ENCODE results near the gene ZYX. TPM values are rescaled to one million over a fixed set of nuclear protein-coding genes. Genes with fewer than 3 reads are reported as not detected.
A peak's percentile ranks its signal among the peaks of the same experiment; 100 is the strongest.
"Not testable (repeated sequence)": the region's sequence is repeated elsewhere in the genome, so short reads cannot be mapped to it uniquely, and the experiment has no call there.

The ZYX gene
- total RNA-seq, 1 donor from 2014 or later = 162 TPM

DNA sequence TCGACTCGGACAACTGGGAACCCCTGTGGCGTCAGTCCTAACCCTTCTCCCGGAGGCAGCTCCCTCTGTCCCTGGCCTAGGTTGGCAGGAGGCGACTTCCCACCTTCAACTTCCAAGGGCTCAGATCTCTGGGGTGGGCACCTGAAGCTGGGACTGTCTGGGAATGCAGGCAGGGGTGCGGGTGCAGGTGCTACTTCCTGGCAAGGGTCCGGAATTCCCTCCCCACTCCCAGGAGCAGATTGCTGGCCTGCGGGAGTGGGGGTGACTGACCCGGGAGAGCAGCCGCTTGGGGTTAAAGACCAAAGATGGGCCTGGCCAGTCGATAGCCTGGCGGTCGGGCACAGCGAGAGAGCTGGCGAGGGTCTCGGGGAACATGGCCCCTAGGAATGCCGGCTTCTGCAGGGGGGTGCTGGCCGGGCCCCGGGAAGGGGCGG, 27.1 kb downstream of the ZYX start:
- no peaks in the 10 kb centered on the region for H3K36me3 ChIP-seq (ENCODE audit: control insufficient read depth, insufficient read depth, low read length)
- peak overlapping the region; percentile 22 for H3K4me3 ChIP-seq (ENCODE audit: low read depth, low read length)
- TF ChIP-seq, protein P1, sequence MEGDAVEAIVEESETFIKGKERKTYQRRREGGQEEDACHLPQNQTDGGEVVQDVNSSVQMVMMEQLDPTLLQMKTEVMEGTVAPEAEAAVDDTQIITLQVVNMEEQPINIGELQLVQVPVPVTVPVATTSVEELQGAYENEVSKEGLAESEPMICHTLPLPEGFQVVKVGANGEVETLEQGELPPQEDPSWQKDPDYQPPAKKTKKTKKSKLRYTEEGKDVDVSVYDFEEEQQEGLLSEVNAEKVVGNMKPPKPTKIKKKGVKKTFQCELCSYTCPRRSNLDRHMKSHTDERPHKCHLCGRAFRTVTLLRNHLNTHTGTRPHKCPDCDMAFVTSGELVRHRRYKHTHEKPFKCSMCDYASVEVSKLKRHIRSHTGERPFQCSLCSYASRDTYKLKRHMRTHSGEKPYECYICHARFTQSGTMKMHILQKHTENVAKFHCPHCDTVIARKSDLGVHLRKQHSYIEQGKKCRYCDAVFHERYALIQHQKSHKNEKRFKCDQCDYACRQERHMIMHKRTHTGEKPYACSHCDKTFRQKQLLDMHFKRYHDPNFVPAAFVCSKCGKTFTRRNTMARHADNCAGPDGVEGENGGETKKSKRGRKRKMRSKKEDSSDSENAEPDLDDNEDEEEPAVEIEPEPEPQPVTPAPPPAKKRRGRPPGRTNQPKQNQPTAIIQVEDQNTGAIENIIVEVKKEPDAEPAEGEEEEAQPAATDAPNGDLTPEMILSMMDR (IDR thresholded peaks at IDR 0.05; ENCODE audit: insufficient read depth, low read length, poor library complexity, severe bottlenecking) = no peak
- H3K27me3 ChIP-seq (ENCODE audit: control insufficient read depth, insufficient read depth, low read length) = peaks cover 3% of the 10 kb centered on the region
- no peak for DNase-seq (ENCODE audit: low read depth)

DNA sequence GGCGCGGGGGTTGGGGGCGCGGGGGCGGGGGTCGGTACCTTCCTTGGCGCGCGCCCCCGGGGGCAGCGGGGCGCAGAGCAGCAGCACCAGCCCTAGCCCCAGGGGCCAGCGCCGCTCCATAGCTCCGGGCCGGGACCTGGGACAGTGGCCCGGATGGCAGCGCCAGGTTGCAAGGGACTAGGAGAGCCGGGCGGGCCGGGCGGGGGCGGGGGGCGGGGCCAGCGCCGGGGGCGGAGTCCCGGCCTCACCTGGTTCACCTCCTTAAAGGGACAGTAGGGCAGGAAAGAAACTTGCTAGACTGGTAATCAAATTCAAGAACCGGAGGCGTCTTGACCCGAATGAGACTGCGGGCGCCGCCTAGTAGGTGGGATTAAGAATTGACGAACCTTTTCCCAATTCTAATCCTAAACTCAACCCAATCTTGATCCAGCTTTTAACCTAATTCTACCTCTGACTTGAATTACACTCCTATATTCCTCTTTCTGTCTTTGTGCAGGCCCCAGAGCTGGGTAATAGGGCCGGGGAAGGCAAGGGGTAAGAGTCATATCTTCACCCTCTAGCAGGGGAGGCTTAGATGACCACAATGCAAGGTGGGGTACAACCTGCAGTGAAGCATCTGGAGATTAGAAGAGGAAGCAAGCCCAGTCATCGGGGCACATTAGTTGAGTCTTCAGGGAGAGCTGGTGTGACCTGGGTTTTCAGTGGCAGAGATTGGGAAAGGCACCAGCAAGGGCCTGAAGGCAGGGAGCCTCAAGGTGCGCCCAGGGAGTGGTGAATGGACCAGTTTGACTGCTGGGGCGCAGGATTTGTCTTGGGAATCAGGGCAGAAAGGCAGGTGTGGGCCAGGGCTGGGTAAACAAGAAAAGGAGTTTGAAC, 27.8 kb downstream of the ZYX start, which contains the start of gene EPHA1:
EPHA1 (minus strand) TSS at position 171 of the 876 bp plus-strand sequence; CDS start at position 120, 51 bp downstream.
- H3K36me3 ChIP-seq (ENCODE audit: control insufficient read depth, insufficient read depth, low read length) = no peaks in the 10 kb centered on the region
- no peak for DNase-seq (ENCODE audit: low read depth)
- H3K27me3 ChIP-seq (ENCODE audit: control insufficient read depth, insufficient read depth, low read length) = peaks cover 3% of the 10 kb centered on the region
- TF ChIP-seq, protein P1 (IDR thresholded peaks at IDR 0.05; ENCODE audit: insufficient read depth, low read length, poor library complexity, severe bottlenecking) = peak; percentile 32
- peak within 1 kb of the TSS; percentile 22 for H3K4me3 ChIP-seq (ENCODE audit: low read depth, low read length)

DNA sequence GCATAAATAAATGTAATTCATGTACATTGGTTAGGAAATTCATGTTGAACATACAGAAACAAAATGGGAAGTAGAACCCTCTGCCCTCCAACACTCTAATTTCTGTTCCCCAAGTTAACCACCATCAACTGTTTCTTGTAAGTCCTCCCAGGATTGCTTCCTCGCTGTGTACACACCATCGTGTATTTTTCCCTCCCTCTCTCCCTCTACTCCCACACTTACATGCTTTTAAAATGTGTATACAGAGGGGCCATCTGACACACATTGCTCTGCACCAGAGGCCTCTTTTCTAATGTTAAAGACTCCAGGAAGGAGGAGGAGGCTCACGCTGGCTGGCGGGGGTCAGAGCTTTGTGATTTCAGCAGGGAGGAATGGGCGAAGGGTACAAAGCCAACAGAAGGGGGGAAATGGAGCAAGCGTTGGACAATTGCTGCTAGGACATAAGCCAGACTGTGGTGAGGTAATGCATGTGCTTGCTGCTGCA, 29.4 kb downstream of the ZYX start:
- DNase-seq (ENCODE audit: low read depth) = no peak
- no peaks in the 10 kb centered on the region for H3K36me3 ChIP-seq (ENCODE audit: control insufficient read depth, insufficient read depth, low read length)
- no peak overlapping the region for H3K4me3 ChIP-seq (ENCODE audit: low read depth, low read length)
- H3K27me3 ChIP-seq (ENCODE audit: control insufficient read depth, insufficient read depth, low read length) = peaks cover 3% of the 10 kb centered on the region
- TF ChIP-seq, protein P1 (IDR thresholded peaks at IDR 0.05; ENCODE audit: insufficient read depth, low read length, poor library complexity, severe bottlenecking) = no peak

DNA sequence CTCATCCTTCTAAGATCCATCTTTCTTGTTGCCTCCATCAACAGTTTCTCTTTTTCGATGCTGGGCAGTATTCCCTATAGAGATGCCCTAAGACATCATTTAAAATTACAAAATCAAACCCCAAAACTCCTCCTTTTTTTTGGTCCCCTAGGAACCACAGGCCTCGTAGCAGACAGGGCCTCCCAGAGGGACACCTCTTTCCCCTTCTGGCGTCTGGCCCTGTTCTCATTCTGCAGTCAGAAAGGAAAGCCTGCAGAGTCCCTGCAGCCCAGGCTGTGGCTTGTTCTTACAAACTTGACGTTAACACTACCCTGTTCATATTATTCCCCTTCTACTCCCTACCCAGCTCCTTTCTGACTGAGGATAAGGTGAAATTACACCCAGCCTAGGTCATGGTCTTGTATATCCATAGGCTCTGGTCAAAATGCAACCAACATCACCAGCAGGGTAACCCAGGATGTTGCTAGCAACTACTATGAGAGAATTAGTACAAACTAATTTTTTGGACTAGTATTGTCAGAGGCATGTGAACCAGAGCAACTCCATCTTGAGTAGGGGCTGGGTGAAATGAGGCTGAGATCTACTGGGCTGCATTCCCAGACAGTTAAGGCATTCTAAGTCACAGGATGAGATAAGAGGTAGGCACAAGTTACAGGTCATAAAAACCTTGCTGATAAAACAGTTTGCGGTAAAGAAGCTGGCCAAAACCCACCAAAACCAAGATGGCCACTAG, 31.0 kb downstream of the ZYX start:
- no peak for DNase-seq (ENCODE audit: low read depth)
- peaks cover 3% of the 10 kb centered on the region for H3K27me3 ChIP-seq (ENCODE audit: control insufficient read depth, insufficient read depth, low read length)
- no peak overlapping the region for H3K4me3 ChIP-seq (ENCODE audit: low read depth, low read length)
- H3K36me3 ChIP-seq (ENCODE audit: control insufficient read depth, insufficient read depth, low read length) = no peaks in the 10 kb centered on the region
- TF ChIP-seq, protein P1 (IDR thresholded peaks at IDR 0.05; ENCODE audit: insufficient read depth, low read length, poor library complexity, severe bottlenecking) = no peak

DNA sequence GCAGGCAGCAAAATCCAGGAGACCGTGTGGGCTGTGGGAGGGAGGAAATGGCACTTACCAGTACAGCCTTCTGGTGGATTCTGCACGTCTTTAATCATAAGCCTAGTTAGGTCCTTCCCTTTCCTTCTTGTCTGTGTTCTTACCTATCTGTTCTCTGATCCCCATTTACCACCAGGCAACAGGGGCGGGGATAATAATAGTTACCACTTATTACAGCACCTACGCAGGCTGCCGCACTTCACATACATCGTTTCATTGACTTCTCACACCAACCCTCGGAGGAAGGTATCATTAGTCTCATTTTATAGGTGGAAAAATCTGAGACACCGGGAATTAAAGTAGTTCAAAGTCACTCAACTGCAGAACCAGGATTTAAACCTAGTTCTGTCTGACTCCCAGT, 32.0 kb downstream of the ZYX start:
- no peak for DNase-seq (ENCODE audit: low read depth)
- Histone ChIP-seq H3K4me3 (ENCODE audit: low read depth, low read length) (no peak overlapping the region), H3K36me3 (ENCODE audit: control insufficient read depth, insufficient read depth, low read length) (no peaks in the 10 kb centered on the region), H3K27me3 (ENCODE audit: control insufficient read depth, insufficient read depth, low read length) (peaks cover 2% of the 10 kb centered on the region)
- TF ChIP-seq, protein P1 (IDR thresholded peaks at IDR 0.05; ENCODE audit: insufficient read depth, low read length, poor library complexity, severe bottlenecking) = no peak

DNA sequence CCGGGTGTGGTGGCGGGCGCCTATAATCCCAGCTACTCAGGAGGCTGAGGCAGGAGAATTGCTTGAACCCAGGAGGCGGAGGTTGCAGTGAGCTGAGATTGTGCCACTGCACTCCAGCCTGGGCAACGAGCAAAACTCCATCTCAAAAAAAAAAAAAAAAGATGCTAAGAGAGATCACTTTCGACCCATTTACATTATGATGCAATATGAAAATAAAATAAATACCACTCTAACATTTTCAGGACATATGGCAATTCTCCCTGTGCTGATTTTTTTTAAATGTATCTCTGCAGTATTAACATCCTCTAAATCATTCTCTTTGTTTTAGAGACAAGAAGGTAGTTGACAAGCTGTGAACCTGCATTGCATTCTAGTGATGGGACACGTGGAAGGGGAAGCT, 34.1 kb downstream of the ZYX start:
- H3K27me3 ChIP-seq (ENCODE audit: control insufficient read depth, insufficient read depth, low read length) = not testable (repeated sequence)

More for the DNA sequence above, 34.1 kb downstream of the ZYX start:
- H3K36me3 ChIP-seq (ENCODE audit: control insufficient read depth, insufficient read depth, low read length); DNase-seq (ENCODE audit: low read depth); H3K4me3 ChIP-seq (ENCODE audit: low read depth, low read length): not testable (repeated sequence)

Data from kidney epithelial cell (primary cell).